ENCODE results near the gene SHROOM3.
A peak's percentile ranks its signal among the peaks of the same experiment; 100 is the strongest.

Gene SHROOM3

DNA sequence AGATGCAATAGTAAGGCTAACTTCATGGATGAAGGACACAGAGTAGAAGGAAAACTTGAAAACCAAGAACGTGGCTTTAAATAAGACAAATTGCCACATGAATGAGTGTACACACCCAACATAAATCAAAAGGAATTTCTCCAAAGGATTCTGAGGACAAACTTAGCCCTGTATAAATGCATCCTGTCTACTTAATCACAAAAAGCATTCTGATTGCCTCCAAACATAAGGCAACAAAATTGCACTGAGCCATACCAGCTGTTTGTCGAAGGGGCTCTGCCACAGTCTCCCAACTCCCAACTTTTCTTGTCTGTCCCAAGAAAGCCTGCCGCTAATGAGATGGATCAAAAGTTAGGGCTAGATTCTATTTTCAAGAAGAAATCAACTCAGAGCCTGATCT, 268.6 kb downstream of the SHROOM3 start:
- Histone ChIP-seq H3K27ac (ENCODE audit: low read depth in 2 of 2, low read length in 2 of 2) (peak overlapping the region; percentile 93 to 96), H3K36me3 (ENCODE audit: control insufficient read depth in 2 of 2, insufficient read depth in 2 of 2, low read length in 2 of 2) (no peaks in the 10 kb centered on the region), H3K4me1 (ENCODE audit: control insufficient read depth in 2 of 2, insufficient read depth in 2 of 2, low read length in 2 of 2) (peaks cover 24 to 49% of the 10 kb centered on the region in 2 donors), H3K9ac (ENCODE audit: low read depth in 1 of 2, low read length in 2 of 2) (peak overlapping the region; percentile 14 to 55), H3K4me3 (ENCODE audit: low read length in 2 of 2) (no peak overlapping the region), H3K27me3 (ENCODE audit: control insufficient read depth in 2 of 2, insufficient read depth in 2 of 2, low read length in 2 of 2) (no peaks in the 10 kb centered on the region), H3K9me3 (ENCODE audit: control insufficient read depth in 2 of 2, low read length in 2 of 2) (no peaks in the 10 kb centered on the region)

DNA sequence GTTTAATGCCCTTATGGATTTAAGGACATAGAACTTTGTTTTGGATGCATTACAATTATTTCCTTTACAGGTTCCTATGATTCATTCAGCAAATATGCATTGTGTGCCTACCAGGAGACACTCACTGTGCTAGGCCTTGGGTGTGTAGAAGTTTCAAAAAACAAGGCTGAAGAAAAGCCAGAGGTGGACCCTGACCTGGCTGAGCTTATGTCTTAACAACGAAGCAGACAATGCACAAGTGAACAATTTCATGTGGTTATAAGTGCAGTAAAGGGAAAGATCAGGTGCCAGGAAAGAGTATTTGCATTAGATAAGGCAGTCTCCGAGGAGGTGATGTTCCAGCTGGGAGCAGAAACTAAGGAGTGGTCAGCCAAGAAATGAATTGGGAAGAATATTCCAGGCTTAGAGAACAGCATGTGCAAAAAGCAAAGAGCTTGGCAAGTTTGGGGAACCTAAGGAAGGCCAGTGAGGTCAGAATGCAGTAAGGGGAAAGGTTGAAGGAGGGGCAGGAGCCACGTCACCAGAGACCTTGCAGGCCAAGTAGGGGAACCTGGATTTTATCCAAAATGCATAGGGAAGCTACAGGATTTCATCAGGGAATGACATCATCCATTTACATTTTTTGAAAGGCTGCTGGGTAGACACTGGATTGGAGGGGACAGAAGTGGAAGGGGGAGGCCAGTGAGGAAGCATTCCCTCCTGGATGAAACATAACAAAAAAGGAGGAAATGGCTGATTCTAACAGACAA, 269.3 kb downstream of the SHROOM3 start:
- Histone ChIP-seq H3K9ac (ENCODE audit: low read depth in 1 of 2, low read length in 2 of 2) (peak overlapping the region; percentile 35 to 72), H3K27me3 (ENCODE audit: control insufficient read depth in 2 of 2, insufficient read depth in 2 of 2, low read length in 2 of 2) (no peaks in the 10 kb centered on the region), H3K9me3 (ENCODE audit: control insufficient read depth in 2 of 2, low read length in 2 of 2) (no peaks in the 10 kb centered on the region), H3K4me1 (ENCODE audit: control insufficient read depth in 2 of 2, insufficient read depth in 2 of 2, low read length in 2 of 2) (peaks cover 24 to 49% of the 10 kb centered on the region in 2 donors), H3K27ac (ENCODE audit: low read depth in 2 of 2, low read length in 2 of 2) (peak overlapping the region; percentile 93 to 96), H3K36me3 (ENCODE audit: control insufficient read depth in 2 of 2, insufficient read depth in 2 of 2, low read length in 2 of 2) (peaks cover 0 to 2% of the 10 kb centered on the region in 2 donors), H3K4me3 (ENCODE audit: low read length in 2 of 2) (peak overlapping the region; percentile 34 to 36)

DNA sequence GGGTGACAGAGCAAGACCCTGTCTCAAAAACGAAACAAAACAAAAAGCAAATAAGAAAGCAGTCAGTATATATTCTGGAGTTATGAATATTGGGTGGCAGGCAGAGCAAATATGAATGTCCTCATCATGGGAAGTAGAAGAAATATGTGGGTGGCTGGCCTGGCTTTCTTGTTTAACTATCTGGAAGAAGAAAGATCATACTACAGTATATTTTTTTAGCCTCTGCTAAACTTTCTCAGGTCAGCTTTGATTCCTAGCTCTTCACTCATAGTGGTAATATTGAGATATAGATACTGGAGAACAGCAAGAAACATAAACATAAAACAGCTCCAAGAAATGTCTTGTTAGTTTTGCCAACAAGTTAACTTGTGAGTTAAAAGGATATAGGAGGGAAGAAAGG, 270.4 kb downstream of the SHROOM3 start:
- H3K36me3 ChIP-seq (ENCODE audit: control insufficient read depth in 2 of 2, insufficient read depth in 2 of 2, low read length in 2 of 2) = peaks cover 7 to 12% of the 10 kb centered on the region in 2 donors
- no peaks in the 10 kb centered on the region for H3K27me3 ChIP-seq (ENCODE audit: control insufficient read depth in 2 of 2, insufficient read depth in 2 of 2, low read length in 2 of 2)
- peak overlapping the region; percentile 93 to 96 for H3K27ac ChIP-seq (ENCODE audit: low read depth in 2 of 2, low read length in 2 of 2)
- peaks cover 24 to 49% of the 10 kb centered on the region in 2 donors for H3K4me1 ChIP-seq (ENCODE audit: control insufficient read depth in 2 of 2, insufficient read depth in 2 of 2, low read length in 2 of 2)
- H3K4me3 ChIP-seq (ENCODE audit: low read length in 2 of 2) = no peak overlapping the region
- H3K9ac ChIP-seq (ENCODE audit: low read depth in 1 of 2, low read length in 2 of 2) = peak overlapping the region in 1 of 2 donors; percentile 72
- H3K9me3 ChIP-seq (ENCODE audit: control insufficient read depth in 2 of 2, low read length in 2 of 2) = no peaks in the 10 kb centered on the region

DNA sequence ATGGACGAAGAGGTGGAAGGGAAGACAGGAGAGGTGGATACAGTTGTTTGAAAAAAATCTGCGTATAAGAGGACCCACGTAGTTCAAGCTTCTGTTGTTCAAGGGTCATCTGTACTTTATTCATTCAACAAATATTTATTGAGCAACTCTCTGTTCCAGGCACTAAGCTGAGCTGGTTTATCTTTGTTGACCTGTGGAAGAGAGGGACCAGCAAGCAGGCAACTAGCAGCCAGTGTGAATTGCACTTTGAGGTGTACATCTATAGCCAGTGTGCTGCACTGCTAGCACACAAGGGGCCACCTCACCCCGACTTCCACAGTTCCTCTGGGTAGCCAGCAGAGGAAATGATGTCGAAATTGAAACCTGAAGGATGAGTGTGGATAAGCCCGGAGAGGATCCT, 271.6 kb downstream of the SHROOM3 start:
- H3K36me3 ChIP-seq (ENCODE audit: control insufficient read depth in 2 of 2, insufficient read depth in 2 of 2, low read length in 2 of 2) = peaks cover 11 to 22% of the 10 kb centered on the region in 2 donors
- no peaks in the 10 kb centered on the region for H3K9me3 ChIP-seq (ENCODE audit: control insufficient read depth in 2 of 2, low read length in 2 of 2)
- H3K4me1 ChIP-seq (ENCODE audit: control insufficient read depth in 2 of 2, insufficient read depth in 2 of 2, low read length in 2 of 2) = peaks cover 21 to 45% of the 10 kb centered on the region in 2 donors
- no peaks in the 10 kb centered on the region for H3K27me3 ChIP-seq (ENCODE audit: control insufficient read depth in 2 of 2, insufficient read depth in 2 of 2, low read length in 2 of 2)
- H3K9ac ChIP-seq (ENCODE audit: low read depth in 1 of 2, low read length in 2 of 2) = no peak overlapping the region
- H3K27ac ChIP-seq (ENCODE audit: low read depth in 2 of 2, low read length in 2 of 2) = peak overlapping the region in 1 of 2 donors; percentile 25
- H3K4me3 ChIP-seq (ENCODE audit: low read length in 2 of 2) = no peak overlapping the region

- Histone ChIP-seq H3K27ac (ENCODE audit: low read depth in 2 of 2, low read length in 2 of 2) (peak overlapping the region; percentile 39 to 56), H3K36me3 (ENCODE audit: control insufficient read depth in 2 of 2, insufficient read depth in 2 of 2, low read length in 2 of 2) (peaks cover 22 to 28% of the 10 kb centered on the region in 2 donors), H3K4me3 (ENCODE audit: low read length in 2 of 2) (no peak overlapping the region), H3K9me3 (ENCODE audit: control insufficient read depth in 2 of 2, low read length in 2 of 2) (no peaks in the 10 kb centered on the region), H3K9ac (ENCODE audit: low read depth in 1 of 2, low read length in 2 of 2) (no peak overlapping the region), H3K27me3 (ENCODE audit: control insufficient read depth in 2 of 2, insufficient read depth in 2 of 2, low read length in 2 of 2) (no peaks in the 10 kb centered on the region), H3K4me1 (ENCODE audit: control insufficient read depth in 2 of 2, insufficient read depth in 2 of 2, low read length in 2 of 2) (peaks cover 8 to 25% of the 10 kb centered on the region in 2 donors)
Observed at GRCh38 chr4:76708971-76709771, 274.1 kb downstream of the SHROOM3 start.

DNA sequence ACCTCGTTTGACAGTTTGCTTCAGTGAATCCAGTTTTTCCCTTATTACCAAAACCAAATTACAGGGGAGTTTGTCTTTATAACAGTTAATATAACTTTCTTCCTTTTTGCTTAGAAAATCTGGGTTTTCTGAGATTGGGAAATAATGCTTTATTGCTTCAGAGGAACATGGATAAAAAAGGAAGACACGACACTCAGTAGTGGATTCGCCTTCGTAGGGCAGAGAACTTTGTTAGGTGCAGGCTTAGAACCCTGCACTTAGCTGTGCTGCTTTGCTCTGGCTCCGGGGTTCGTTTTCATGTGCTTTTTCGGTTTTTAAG, 274.7 kb downstream of the SHROOM3 start:
- Histone ChIP-seq H3K4me1 (ENCODE audit: control insufficient read depth in 2 of 2, insufficient read depth in 2 of 2, low read length in 2 of 2) (peaks cover 4 to 20% of the 10 kb centered on the region in 2 donors), H3K27me3 (ENCODE audit: control insufficient read depth in 2 of 2, insufficient read depth in 2 of 2, low read length in 2 of 2) (no peaks in the 10 kb centered on the region), H3K27ac (ENCODE audit: low read depth in 2 of 2, low read length in 2 of 2) (peak overlapping the region in 1 of 2 donors; percentile 56), H3K36me3 (ENCODE audit: control insufficient read depth in 2 of 2, insufficient read depth in 2 of 2, low read length in 2 of 2) (peaks cover 22 to 28% of the 10 kb centered on the region in 2 donors), H3K9me3 (ENCODE audit: control insufficient read depth in 2 of 2, low read length in 2 of 2) (no peaks in the 10 kb centered on the region), H3K4me3 (ENCODE audit: low read length in 2 of 2) (no peak overlapping the region), H3K9ac (ENCODE audit: low read depth in 1 of 2, low read length in 2 of 2) (no peak overlapping the region)

GRCh38 chr4:76712564-76712963, 277.5 kb downstream of the SHROOM3 start:
- no peak overlapping the region for H3K4me3 ChIP-seq (ENCODE audit: low read length in 2 of 2)
- H3K36me3 ChIP-seq (ENCODE audit: control insufficient read depth in 2 of 2, insufficient read depth in 2 of 2, low read length in 2 of 2) = peaks cover 22 to 30% of the 10 kb centered on the region in 2 donors
- no peak overlapping the region for H3K9ac ChIP-seq (ENCODE audit: low read depth in 1 of 2, low read length in 2 of 2)
- H3K27me3 ChIP-seq (ENCODE audit: control insufficient read depth in 2 of 2, insufficient read depth in 2 of 2, low read length in 2 of 2) = no peaks in the 10 kb centered on the region
- no peak overlapping the region for H3K27ac ChIP-seq (ENCODE audit: low read depth in 2 of 2, low read length in 2 of 2)
- H3K9me3 ChIP-seq (ENCODE audit: control insufficient read depth in 2 of 2, low read length in 2 of 2) = no peaks in the 10 kb centered on the region
- peaks cover 7 to 8% of the 10 kb centered on the region in 2 donors for H3K4me1 ChIP-seq (ENCODE audit: control insufficient read depth in 2 of 2, insufficient read depth in 2 of 2, low read length in 2 of 2)

- no peak overlapping the region for H3K27ac ChIP-seq (ENCODE audit: low read depth in 2 of 2, low read length in 2 of 2)
- H3K4me3 ChIP-seq (ENCODE audit: low read length in 2 of 2) = no peak overlapping the region
- peaks cover 22 to 29% of the 10 kb centered on the region in 2 donors for H3K36me3 ChIP-seq (ENCODE audit: control insufficient read depth in 2 of 2, insufficient read depth in 2 of 2, low read length in 2 of 2)
- no peaks in the 10 kb centered on the region for H3K9me3 ChIP-seq (ENCODE audit: control insufficient read depth in 2 of 2, low read length in 2 of 2)
- H3K27me3 ChIP-seq (ENCODE audit: control insufficient read depth in 2 of 2, insufficient read depth in 2 of 2, low read length in 2 of 2) = no peaks in the 10 kb centered on the region
- peaks cover 7 to 8% of the 10 kb centered on the region in 2 donors for H3K4me1 ChIP-seq (ENCODE audit: control insufficient read depth in 2 of 2, insufficient read depth in 2 of 2, low read length in 2 of 2)
- no peak overlapping the region for H3K9ac ChIP-seq (ENCODE audit: low read depth in 1 of 2, low read length in 2 of 2)
Observed at GRCh38 chr4:76714226-76714625, 279.2 kb downstream of the SHROOM3 start.

- no peak overlapping the region for H3K4me3 ChIP-seq (ENCODE audit: low read length in 2 of 2)
- H3K4me1 ChIP-seq (ENCODE audit: control insufficient read depth in 2 of 2, insufficient read depth in 2 of 2, low read length in 2 of 2) = peaks cover 7 to 8% of the 10 kb centered on the region in 2 donors
- no peaks in the 10 kb centered on the region for H3K9me3 ChIP-seq (ENCODE audit: control insufficient read depth in 2 of 2, low read length in 2 of 2)
- no peak overlapping the region for H3K9ac ChIP-seq (ENCODE audit: low read depth in 1 of 2, low read length in 2 of 2)
- peaks cover 11 to 13% of the 10 kb centered on the region in 2 donors for H3K36me3 ChIP-seq (ENCODE audit: control insufficient read depth in 2 of 2, insufficient read depth in 2 of 2, low read length in 2 of 2)
- H3K27me3 ChIP-seq (ENCODE audit: control insufficient read depth in 2 of 2, insufficient read depth in 2 of 2, low read length in 2 of 2) = no peaks in the 10 kb centered on the region
- peak overlapping the region in 1 of 2 donors; percentile 35 for H3K27ac ChIP-seq (ENCODE audit: low read depth in 2 of 2, low read length in 2 of 2)
Observed at GRCh38 chr4:76716020-76716419, 281.0 kb downstream of the SHROOM3 start.

DNA sequence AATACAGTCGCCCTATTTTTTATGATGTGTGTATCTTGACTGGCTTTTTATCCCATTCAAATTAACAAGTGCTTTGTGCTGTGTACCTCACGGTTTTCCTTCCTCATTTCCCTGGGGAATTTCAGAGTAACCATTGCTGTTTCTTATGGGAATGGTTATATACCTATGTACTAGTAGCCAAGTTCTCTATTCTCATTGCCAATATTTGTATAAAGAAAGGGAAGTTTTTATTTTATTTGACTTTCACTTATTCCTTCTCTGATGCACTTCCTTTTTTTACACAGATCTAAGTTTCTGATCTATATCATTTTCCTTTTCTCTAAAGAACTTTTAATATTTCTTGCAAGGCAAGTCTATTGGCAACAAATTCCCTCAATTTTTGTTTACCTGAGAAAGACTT, 281.6 kb downstream of the SHROOM3 start:
- Histone ChIP-seq H3K9ac (ENCODE audit: low read depth in 1 of 2, low read length in 2 of 2) (no peak overlapping the region), H3K36me3 (ENCODE audit: control insufficient read depth in 2 of 2, insufficient read depth in 2 of 2, low read length in 2 of 2) (peaks cover 8 to 11% of the 10 kb centered on the region in 2 donors), H3K9me3 (ENCODE audit: control insufficient read depth in 2 of 2, low read length in 2 of 2) (no peaks in the 10 kb centered on the region), H3K27me3 (ENCODE audit: control insufficient read depth in 2 of 2, insufficient read depth in 2 of 2, low read length in 2 of 2) (no peaks in the 10 kb centered on the region), H3K27ac (ENCODE audit: low read depth in 2 of 2, low read length in 2 of 2) (no peak overlapping the region), H3K4me3 (ENCODE audit: low read length in 2 of 2) (no peak overlapping the region), H3K4me1 (ENCODE audit: control insufficient read depth in 2 of 2, insufficient read depth in 2 of 2, low read length in 2 of 2) (peaks cover 7 to 8% of the 10 kb centered on the region in 2 donors)
